ENCODE results near the gene SSBP2.

The SSBP2 gene

GRCh38 chr5:81365541-81365940 lies 385.4 kb downstream of the SSBP2 start:
- no peak for DNase-seq

- no peak for DNase-seq
These were observed 387.6 kb downstream of the SSBP2 start for GRCh38 chr5:81363093-81363871.

Measured in activated gamma-delta T cell (primary cell).